H9 (cell line): Measurements from ENCODE around the gene DBN1. TPM values are rescaled to one million over a fixed set of nuclear protein-coding genes. Genes with fewer than 3 reads are reported as not detected.

Source experiments
- DNase-seq: peaks from one replicate; pipeline ENCODE4 v3.0.0-alpha.2; 2017
- H2AFZ ChIP-seq: one replicate; pipeline ENCODE4 v1.6.1; 2013; ENCODE audit warnings: mild to moderate bottlenecking, low read length, control low read depth, moderate library complexity
- H2AK5ac ChIP-seq: 2 replicates; pipeline ENCODE4 v1.6.1; 2013; ENCODE audit warnings: low read length, control low read depth, mixed read lengths; ENCODE audit not compliant: insufficient read length
- H2BK120ac ChIP-seq: one replicate; pipeline ENCODE4 v1.6.1; 2013; ENCODE audit warnings: low read depth, mild to moderate bottlenecking, low read length, control low read depth, inconsistent platforms; ENCODE audit not compliant: poor library complexity, severe bottlenecking
- H2BK12ac ChIP-seq: 2 replicates; pipeline ENCODE4 v1.6.1; 2013; ENCODE audit warnings: low read length, control low read depth, mixed read lengths, low read depth; ENCODE audit not compliant: insufficient read length
- H2BK15ac ChIP-seq: 2 replicates; pipeline ENCODE4 v1.6.1; 2013; ENCODE audit warnings: low read depth, low read length, control low read depth
- H2BK20ac ChIP-seq: one replicate; pipeline ENCODE4 v1.6.1; 2013; ENCODE audit warnings: low read depth, mild to moderate bottlenecking, low read length, control low read depth, inconsistent platforms; ENCODE audit not compliant: poor library complexity, severe bottlenecking
- H2BK5ac ChIP-seq: 2 replicates; pipeline ENCODE4 v1.6.1; 2013; ENCODE audit warnings: low read length, control low read depth, mixed read lengths; ENCODE audit not compliant: insufficient read length
- H3K14ac ChIP-seq: 2 replicates; pipeline ENCODE4 v1.6.1; 2013; ENCODE audit warnings: low read length, control low read depth; ENCODE audit not compliant: insufficient read depth
- H3K18ac ChIP-seq: 2 replicates; pipeline ENCODE4 v1.6.1; 2013; ENCODE audit warnings: low read depth, mild to moderate bottlenecking, mixed read lengths, low read length, control low read depth; ENCODE audit not compliant: insufficient read length
- H3K23ac ChIP-seq: 2 replicates; pipeline ENCODE4 v1.6.1; 2013; ENCODE audit warnings: low read length, control low read depth, mixed read lengths, low read depth; ENCODE audit not compliant: insufficient read length
- H3K23me2 ChIP-seq: 2 replicates; pipeline ENCODE4 v1.6.1; 2013; ENCODE audit warnings: low read depth, mild to moderate bottlenecking, mixed read lengths, low read length, control low read depth; ENCODE audit not compliant: insufficient read length, poor library complexity, severe bottlenecking
- H3K27ac ChIP-seq: 2 replicates; pipeline ENCODE4 v1.5.1; 2013; ENCODE audit warnings: low read length, control low read depth, mixed read lengths, low read depth; ENCODE audit not compliant: insufficient read length
- H3K27me3 ChIP-seq: 2 replicates; pipeline ENCODE4 v1.6.1; 2013; ENCODE audit warnings: low read length, control low read depth, inconsistent platforms; ENCODE audit not compliant: insufficient read depth
- H3K4ac ChIP-seq: 2 replicates; pipeline ENCODE4 v1.6.1; 2013; ENCODE audit warnings: low read depth, mild to moderate bottlenecking, control low read depth, inconsistent platforms, low read length, moderate library complexity
- H3K4me1 ChIP-seq: 2 replicates; pipeline ENCODE4 v1.6.1; 2013; ENCODE audit warnings: low read length, control low read depth, inconsistent platforms; ENCODE audit not compliant: insufficient read depth
- H3K4me2 ChIP-seq: 2 replicates; pipeline ENCODE4 v1.6.1; 2013; ENCODE audit warnings: low read length, control low read depth, mixed read lengths; ENCODE audit not compliant: insufficient read length, insufficient read depth
- H3K56ac ChIP-seq: 2 replicates; pipeline ENCODE4 v1.6.1; 2013; ENCODE audit warnings: low read depth, mild to moderate bottlenecking, mixed read lengths, low read length, control low read depth; ENCODE audit not compliant: insufficient read length
- H3K79me1 ChIP-seq: 2 replicates; pipeline ENCODE4 v1.6.1; 2013; ENCODE audit warnings: low read depth, mild to moderate bottlenecking, moderate library complexity, low read length, control low read depth, inconsistent platforms; ENCODE audit not compliant: insufficient read depth, poor library complexity, severe bottlenecking
- H3K79me2 ChIP-seq: 2 replicates; pipeline ENCODE4 v1.6.1; 2013; ENCODE audit warnings: low read length, control low read depth, inconsistent platforms; ENCODE audit not compliant: insufficient read depth
- H3K9ac ChIP-seq: 2 replicates; pipeline ENCODE4 v1.6.1; 2013; ENCODE audit warnings: low read length, control low read depth, mixed read lengths; ENCODE audit not compliant: insufficient read length; ENCODE audit errors: extremely low read depth
- H3K9me3 ChIP-seq: one replicate; pipeline ENCODE4 v1.6.1; 2013; ENCODE audit warnings: low read depth, low read length, inconsistent platforms; ENCODE audit not compliant: control insufficient read depth
- H3T11ph ChIP-seq: one replicate; pipeline ENCODE4 v1.6.1; 2013; ENCODE audit warnings: mild to moderate bottlenecking, low read length, control low read depth, inconsistent platforms
- H4K20me1 ChIP-seq: one replicate; pipeline ENCODE4 v1.6.1; 2013; ENCODE audit not compliant: control insufficient read depth, insufficient read length, insufficient read depth
- H4K5ac ChIP-seq: 2 replicates; pipeline ENCODE4 v1.6.1; 2013; ENCODE audit warnings: low read depth, mild to moderate bottlenecking, mixed read lengths, low read length, control low read depth; ENCODE audit not compliant: insufficient read length
- H4K8ac ChIP-seq: replicated peaks from 2 replicates; pipeline ENCODE4 v1.6.1; 2013; ENCODE audit warnings: low read length, control low read depth, mixed read lengths, low read depth; ENCODE audit not compliant: insufficient read length
- H4K91ac ChIP-seq: 2 replicates; pipeline ENCODE4 v1.6.1; 2013; ENCODE audit warnings: low read depth, mild to moderate bottlenecking, moderate library complexity, mixed read lengths, low read length, control low read depth; ENCODE audit not compliant: insufficient read length
- H3K27ac Mint-ChIP-seq, 3 experiments: 2 replicates in 2 of 3; 3 replicates in 1 of 3; pipeline ENCODE4 v1.8.0; 2020 to 2021; ENCODE audit warnings: mixed read lengths in 3 of 3, mild to moderate bottlenecking in 1 of 3, moderate library complexity in 1 of 3
- H3K27me3 Mint-ChIP-seq: 2 replicates; pipeline ENCODE4 v1.8.0; 2021; ENCODE audit warnings: low read depth, mild to moderate bottlenecking, moderate library complexity, mixed read lengths
- H3K36me3 Mint-ChIP-seq, 3 experiments: 2 replicates in 2 of 3; 3 replicates in 1 of 3; pipeline ENCODE4 v1.8.0; 2020 to 2021; ENCODE audit warnings: low read depth in 3 of 3, mixed read lengths in 3 of 3; ENCODE audit not compliant: insufficient read depth in 1 of 3
- H3K4me1 Mint-ChIP-seq, 2 experiments: 2 replicates each; pipeline ENCODE4 v1.8.0; 2020; ENCODE audit warnings: mixed read lengths in 2 of 2
- H3K4me3 Mint-ChIP-seq, 2 experiments: 2 replicates in 1 of 2; 3 replicates in 1 of 2; pipeline ENCODE4 v1.8.0; 2020 to 2021; ENCODE audit warnings: mild to moderate bottlenecking in 2 of 2, mixed read lengths in 2 of 2, moderate library complexity in 1 of 2
- H3K9me3 Mint-ChIP-seq, 2 experiments: 2 replicates in 1 of 2; 3 replicates in 1 of 2; pipeline ENCODE4 v1.8.0; 2020; ENCODE audit warnings: mild to moderate bottlenecking in 2 of 2, mixed read lengths in 2 of 2, moderate library complexity in 1 of 2
- WGBS: extraction: QIAGEN DNeasy Blood & Tissue Kit; methylation state at CpG from one replicate; pipeline ENCODE4 v1.1.7; 2013; ENCODE audit warnings: missing lambda C conversion rate, low lambda C conversion rate, mixed read lengths; ENCODE audit not compliant: insufficient read length; ENCODE audit errors: extremely low coverage; 5-methylcytosine and 5-hydroxymethylcytosine counted together
- total RNA-seq: library from RNA; stranded (reverse); gene quantifications from 2 replicates; pipeline ENCODE4 v1.2.1, GENCODE V29; 2021
- TF ChIP-seq, protein P1 (sequence below): fragments of 200-600 bp; sonication (generic); conservative IDR thresholded peaks from 3 replicates; pipeline ENCODE4 v1.8.0; 2021; ENCODE audit warnings: antibody characterized with exemption, mild to moderate bottlenecking

The DBN1 gene
- total RNA-seq, 1 experiment from 2014 or later, result 340 TPM

DNA sequence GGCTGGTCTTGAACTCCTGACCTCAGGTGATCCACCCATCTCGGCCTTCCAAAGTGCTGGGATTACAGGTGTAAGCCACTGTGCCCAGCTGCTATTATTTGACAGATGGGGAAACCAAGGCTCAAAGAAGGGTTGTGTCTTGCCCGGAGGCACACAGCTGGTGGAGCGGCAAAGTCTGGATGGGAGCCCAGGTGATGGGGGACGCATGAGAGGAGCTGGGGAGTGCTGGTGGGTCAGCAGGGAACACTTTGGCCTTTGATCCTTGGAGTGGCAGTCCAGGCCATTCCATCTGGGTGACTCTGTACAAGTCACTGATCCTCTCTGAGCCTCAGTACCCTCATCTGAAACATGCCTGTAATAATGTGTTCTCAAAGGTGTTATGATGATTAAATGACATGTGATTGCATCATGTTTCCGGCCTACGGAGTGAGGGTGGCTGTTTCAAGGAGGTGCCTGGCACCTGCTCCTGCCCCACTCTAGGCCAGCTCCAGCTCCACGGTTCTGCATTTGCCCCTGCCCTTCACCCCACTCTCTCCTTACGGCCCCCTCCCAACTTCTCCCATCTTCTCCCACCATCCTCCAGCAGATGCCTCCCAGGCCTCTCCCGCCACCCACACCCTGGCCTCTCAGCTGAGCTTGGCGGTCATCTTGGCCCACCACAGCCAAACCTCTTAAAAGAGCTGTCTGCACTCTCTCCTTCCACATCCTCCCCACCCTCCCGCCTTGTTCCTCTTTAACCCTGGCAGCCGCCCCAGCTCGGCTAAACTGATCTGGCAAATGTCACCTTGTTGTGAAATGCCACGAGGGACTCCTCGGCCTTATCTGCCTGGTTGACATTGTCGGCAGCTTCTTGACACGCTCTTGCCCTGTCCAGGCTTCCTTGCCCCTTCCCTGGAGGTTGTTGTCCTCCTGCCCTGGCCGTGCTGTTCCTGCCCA is 5.5 kb upstream of the DBN1 start:
- H3K27ac ChIP-seq, result no peak overlapping the region

More for the DNA sequence above, 5.5 kb upstream of the DBN1 start:
- H3K4me3 Mint-ChIP-seq, result peak overlapping the region in 1 of 2 experiments; percentile 36; a peak in 2 of 5 replicates
- H2AK5ac ChIP-seq, result no peak overlapping the region
- no peaks in the 10 kb centered on the region for H3K9me3 ChIP-seq
- no peak overlapping the region for H4K5ac ChIP-seq
- no peak overlapping the region for H3K9ac ChIP-seq
- TF ChIP-seq, protein P1, sequence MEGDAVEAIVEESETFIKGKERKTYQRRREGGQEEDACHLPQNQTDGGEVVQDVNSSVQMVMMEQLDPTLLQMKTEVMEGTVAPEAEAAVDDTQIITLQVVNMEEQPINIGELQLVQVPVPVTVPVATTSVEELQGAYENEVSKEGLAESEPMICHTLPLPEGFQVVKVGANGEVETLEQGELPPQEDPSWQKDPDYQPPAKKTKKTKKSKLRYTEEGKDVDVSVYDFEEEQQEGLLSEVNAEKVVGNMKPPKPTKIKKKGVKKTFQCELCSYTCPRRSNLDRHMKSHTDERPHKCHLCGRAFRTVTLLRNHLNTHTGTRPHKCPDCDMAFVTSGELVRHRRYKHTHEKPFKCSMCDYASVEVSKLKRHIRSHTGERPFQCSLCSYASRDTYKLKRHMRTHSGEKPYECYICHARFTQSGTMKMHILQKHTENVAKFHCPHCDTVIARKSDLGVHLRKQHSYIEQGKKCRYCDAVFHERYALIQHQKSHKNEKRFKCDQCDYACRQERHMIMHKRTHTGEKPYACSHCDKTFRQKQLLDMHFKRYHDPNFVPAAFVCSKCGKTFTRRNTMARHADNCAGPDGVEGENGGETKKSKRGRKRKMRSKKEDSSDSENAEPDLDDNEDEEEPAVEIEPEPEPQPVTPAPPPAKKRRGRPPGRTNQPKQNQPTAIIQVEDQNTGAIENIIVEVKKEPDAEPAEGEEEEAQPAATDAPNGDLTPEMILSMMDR, result no peak
- H3T11ph ChIP-seq, result no peak overlapping the region
- H2BK20ac ChIP-seq, result no peak overlapping the region
- H2AFZ ChIP-seq, result no peak overlapping the region
- no peak overlapping the region for H2BK12ac ChIP-seq
- no peak overlapping the region for H2BK5ac ChIP-seq
- H4K8ac ChIP-seq, result no peak overlapping the region
- H3K27ac Mint-ChIP-seq, result peak overlapping the region; percentile 61 to 97 (median 74); a peak in 5 of 7 replicates
- DNase-seq, result no peak
- no peaks in the 10 kb centered on the region for H3K23me2 ChIP-seq
- no peaks in the 10 kb centered on the region; the same call in 1 of the 2 replicates for H3K27me3 Mint-ChIP-seq
- H3K79me2 ChIP-seq, result no peaks in the 10 kb centered on the region
- H3K4me2 ChIP-seq, result no peak overlapping the region
- H3K36me3 Mint-ChIP-seq, result peaks cover 13 to 39% (median 34%) of the 10 kb centered on the region in 3 experiments
- H3K4me1 ChIP-seq, result peaks cover 9% of the 10 kb centered on the region; the same call in 1 of the 2 replicates
- H3K27me3 ChIP-seq, result no peaks in the 10 kb centered on the region
- WGBS, result no CpG with 5 or more reads among the region's 18 CpGs
- H3K18ac ChIP-seq, result no peak overlapping the region
- H3K9me3 Mint-ChIP-seq, result no peaks in the 10 kb centered on the region
- no peak overlapping the region for H3K23ac ChIP-seq
- H3K4ac ChIP-seq, result no peak overlapping the region
- peaks cover 24 to 33% of the 10 kb centered on the region in 2 experiments for H3K4me1 Mint-ChIP-seq
- H2BK120ac ChIP-seq, result no peak overlapping the region
- no peak overlapping the region for H3K56ac ChIP-seq
- H4K20me1 ChIP-seq, result no peaks in the 10 kb centered on the region
- no peak overlapping the region for H4K91ac ChIP-seq
- no peak overlapping the region for H2BK15ac ChIP-seq
- H3K14ac ChIP-seq, result no peak overlapping the region
- H3K79me1 ChIP-seq, result no peaks in the 10 kb centered on the region
